ENCODE data around the gene DNAH10.
A peak's percentile ranks its signal among the peaks of the same experiment; 100 is the strongest.
"Not testable (repeated sequence)": the region's sequence is repeated elsewhere in the genome, so short reads cannot be mapped to it uniquely, and the experiment has no call there.

Gene DNAH10

DNA sequence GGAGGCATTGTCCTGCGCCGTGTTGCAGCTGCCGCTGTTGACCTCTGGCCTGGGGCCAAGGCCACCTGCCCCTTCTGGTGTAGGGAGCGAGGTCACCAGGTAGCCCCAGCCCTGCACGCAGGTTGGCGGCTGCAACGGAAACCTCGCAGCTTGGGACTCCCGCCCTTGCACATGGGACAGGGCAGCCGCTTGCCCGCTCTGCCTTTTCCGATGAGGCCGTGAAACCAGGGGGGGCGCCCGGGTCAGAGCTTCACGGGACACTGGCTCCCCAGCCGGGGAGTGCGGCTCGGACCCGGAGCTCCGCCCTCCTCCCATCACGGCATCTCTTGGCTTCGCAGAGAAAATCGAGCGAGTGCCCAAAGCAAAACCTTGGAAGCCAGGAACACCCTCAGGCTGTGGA, 25.4 kb downstream of the DNAH10 start:
- no peaks in the 10 kb centered on the region; the same call in 1 of the 2 replicates for H3K9me3 ChIP-seq
- no peaks in the 10 kb centered on the region for H3K36me3 ChIP-seq (replicated peaks)
- no peaks in the 10 kb centered on the region for H3K4me1 ChIP-seq
- in situ Hi-C loops (cut with MboI; ENCODE audit: low sequenced_read_pairs) = no loop called here
- DNase-seq (ENCODE audit: low spot score in 2 of 2) = no peak
- H3K4me3 ChIP-seq = no peak overlapping the region
- peaks cover 6% of the 10 kb centered on the region; the same call in 1 of the 2 replicates for H3K27me3 ChIP-seq (ENCODE audit: low read depth)

DNA sequence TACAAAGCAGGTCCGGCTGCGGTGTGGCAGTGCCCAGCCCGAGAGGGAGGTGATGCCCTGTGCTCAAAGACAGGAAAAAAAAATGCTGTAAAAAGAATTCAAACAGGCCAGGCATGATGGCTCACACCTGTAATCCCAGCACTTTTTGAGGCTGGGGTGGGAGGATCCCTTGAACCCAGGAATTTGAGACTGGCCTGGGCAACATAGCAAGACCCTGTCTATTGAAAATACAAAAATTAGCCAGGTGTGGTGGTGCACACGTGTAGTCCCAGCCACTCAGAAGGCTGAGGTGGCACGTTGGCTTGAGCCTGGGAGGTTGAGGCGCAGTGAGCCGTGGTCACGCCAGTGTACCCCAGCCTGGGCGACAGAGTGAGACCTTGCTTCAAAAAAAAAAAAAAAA, 26.4 kb downstream of the DNAH10 start:
- DNase-seq (ENCODE audit: low spot score in 2 of 2) = no peak
- in situ Hi-C loops (cut with MboI; ENCODE audit: low sequenced_read_pairs) = no loop called here
- Histone ChIP-seq H3K4me3 (no peak overlapping the region), H3K36me3 (replicated peaks) (no peaks in the 10 kb centered on the region), H3K4me1 (no peaks in the 10 kb centered on the region), H3K9me3 (no peaks in the 10 kb centered on the region; the same call in 1 of the 2 replicates), H3K27me3 (ENCODE audit: low read depth) (peaks cover 6% of the 10 kb centered on the region; the same call in 1 of the 2 replicates)

DNA sequence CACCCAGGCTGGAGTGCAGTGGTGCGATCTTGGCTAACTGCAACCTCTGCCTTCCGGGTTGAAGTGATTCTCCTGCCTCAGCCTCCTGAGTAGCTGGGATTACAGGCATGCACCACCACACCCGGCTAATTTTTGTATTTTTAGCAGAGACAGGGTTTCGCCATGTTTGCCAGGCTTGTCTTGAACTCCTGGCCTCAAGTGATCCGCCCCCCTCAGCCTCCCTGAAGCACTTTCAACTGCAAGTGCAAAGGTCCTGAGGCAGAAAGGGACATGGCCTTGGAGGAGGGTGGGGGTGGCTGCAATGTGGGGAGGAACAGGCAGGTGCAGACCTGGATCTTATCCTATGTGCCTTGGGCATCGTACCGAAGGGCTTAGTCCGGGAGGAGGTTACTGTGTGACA, 27.3 kb downstream of the DNAH10 start:
- H3K4me1 ChIP-seq; in situ Hi-C loops (cut with MboI; ENCODE audit: low sequenced_read_pairs); H3K36me3 ChIP-seq (replicated peaks); H3K9me3 ChIP-seq; DNase-seq (ENCODE audit: low spot score in 2 of 2); H3K4me3 ChIP-seq; H3K27me3 ChIP-seq (ENCODE audit: low read depth): not testable (repeated sequence)

DNA sequence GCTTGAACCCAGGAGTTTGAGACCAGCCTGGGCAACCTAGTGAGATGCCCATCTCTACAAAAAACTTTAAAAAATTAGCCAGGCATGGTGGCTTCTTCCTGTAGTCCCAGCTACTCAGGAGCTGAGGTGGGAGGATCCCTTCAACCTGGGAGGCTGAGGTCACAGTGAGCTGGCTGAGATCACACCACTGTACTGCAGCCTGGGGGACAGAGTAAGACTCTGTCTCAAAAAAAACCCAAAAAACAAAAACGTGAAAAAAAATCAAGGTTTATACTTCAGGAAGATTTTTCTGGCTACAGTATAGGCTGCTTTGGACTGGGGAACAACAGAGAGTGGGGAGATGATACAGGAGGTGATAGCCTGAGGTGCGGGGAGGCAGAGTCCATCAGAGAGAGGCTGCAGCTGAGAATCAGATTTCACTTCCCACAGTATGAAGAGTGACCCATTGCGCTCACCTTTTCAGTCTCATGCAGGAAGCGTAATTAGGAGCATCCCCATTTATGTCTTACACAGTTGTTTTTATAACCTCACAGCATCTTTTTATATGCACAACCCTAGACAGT, 28.9 kb downstream of the DNAH10 start:
- H3K4me3 ChIP-seq = no peak overlapping the region
- H3K4me1 ChIP-seq = peaks cover 8% of the 10 kb centered on the region; the same call in 1 of the 2 replicates
- H3K36me3 ChIP-seq (replicated peaks) = no peaks in the 10 kb centered on the region
- H3K27me3 ChIP-seq (ENCODE audit: low read depth) = no peaks in the 10 kb centered on the region
- in situ Hi-C loops (cut with MboI; ENCODE audit: low sequenced_read_pairs) = no loop called here
- H3K9me3 ChIP-seq = no peaks in the 10 kb centered on the region; the same call in 1 of the 2 replicates
- no peak for DNase-seq (ENCODE audit: low spot score in 2 of 2)

DNA sequence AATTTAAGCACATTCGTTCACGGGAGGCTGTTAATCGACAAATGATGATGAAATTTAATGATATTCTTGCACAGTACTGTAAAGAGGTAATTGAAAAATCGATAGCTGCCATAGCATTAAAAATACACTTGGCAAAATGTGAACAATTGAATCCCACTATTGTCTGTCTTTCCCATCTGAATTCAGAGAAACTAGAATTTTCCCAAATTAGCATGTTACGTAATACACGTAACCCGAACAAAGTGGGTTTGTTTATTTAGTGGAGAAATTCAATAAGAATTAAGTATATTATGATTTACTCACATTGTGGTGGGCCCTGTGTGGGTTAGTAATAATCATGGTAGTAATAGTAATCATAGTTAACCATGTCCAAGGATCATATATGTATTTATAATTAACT, 31.9 kb downstream of the DNAH10 start:
- Histone ChIP-seq H3K27me3 (ENCODE audit: low read depth) (no peaks in the 10 kb centered on the region), H3K4me1 (peaks cover 8% of the 10 kb centered on the region; the same call in 1 of the 2 replicates), H3K4me3 (no peak overlapping the region), H3K36me3 (replicated peaks) (no peaks in the 10 kb centered on the region), H3K9me3 (no peaks in the 10 kb centered on the region; the same call in 1 of the 2 replicates)
- no peak for DNase-seq (ENCODE audit: low spot score in 2 of 2)
- in situ Hi-C loops (cut with MboI; ENCODE audit: low sequenced_read_pairs) = no loop called here

DNA sequence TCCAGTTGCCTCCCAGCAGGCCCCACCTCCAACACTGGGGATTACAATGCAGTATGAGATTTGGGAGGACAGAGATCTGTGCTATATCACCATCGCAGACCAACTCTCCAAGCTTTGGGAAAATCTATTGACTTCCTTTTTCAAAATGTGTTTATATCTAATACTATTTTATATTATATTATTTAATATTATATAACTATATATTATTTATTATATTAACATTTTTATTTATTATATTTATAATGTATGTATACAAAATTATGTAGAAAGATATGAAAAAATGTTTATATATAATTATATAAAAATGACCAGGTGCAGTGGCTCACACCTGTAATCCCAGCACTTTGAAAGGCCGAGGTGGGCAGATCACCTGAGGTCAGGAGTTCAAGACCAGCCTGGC, 36.4 kb downstream of the DNAH10 start:
- H3K9me3 ChIP-seq = no peaks in the 10 kb centered on the region
- no peak overlapping the region for H3K4me3 ChIP-seq
- no peak for DNase-seq (ENCODE audit: low spot score in 2 of 2)
- H3K36me3 ChIP-seq (replicated peaks) = no peaks in the 10 kb centered on the region
- in situ Hi-C loops (cut with MboI; ENCODE audit: low sequenced_read_pairs) = no loop called here
- H3K4me1 ChIP-seq = peaks cover 8% of the 10 kb centered on the region; the same call in 1 of the 2 replicates
- no peaks in the 10 kb centered on the region for H3K27me3 ChIP-seq (ENCODE audit: low read depth)

DNA sequence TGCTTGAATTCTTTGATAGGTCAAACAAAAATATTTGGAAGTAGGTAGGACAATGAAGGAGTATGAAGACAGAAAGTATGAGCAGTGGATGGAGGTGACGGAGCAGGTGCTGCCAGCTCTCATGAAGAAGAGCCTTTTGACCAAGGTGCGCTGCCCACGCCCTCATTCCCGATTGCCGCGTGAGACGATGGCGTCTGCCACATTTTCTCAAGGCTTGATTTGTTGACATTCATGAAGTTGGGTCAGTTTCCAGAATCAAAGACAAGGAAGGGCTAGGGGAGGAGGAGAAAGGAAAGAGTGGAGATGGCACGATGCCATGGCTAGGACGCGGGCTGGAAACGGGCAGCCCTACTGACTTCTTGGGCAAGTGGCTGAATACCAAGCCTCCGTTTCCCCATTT, 37.1 kb downstream of the DNAH10 start:
- in situ Hi-C loops (cut with MboI; ENCODE audit: low sequenced_read_pairs) = no loop called here
- no peak for DNase-seq (ENCODE audit: low spot score in 2 of 2)
- Histone ChIP-seq H3K27me3 (ENCODE audit: low read depth) (no peaks in the 10 kb centered on the region), H3K36me3 (replicated peaks) (no peaks in the 10 kb centered on the region), H3K9me3 (no peaks in the 10 kb centered on the region), H3K4me1 (peaks cover 8% of the 10 kb centered on the region; the same call in 1 of the 2 replicates), H3K4me3 (no peak overlapping the region)

DNA sequence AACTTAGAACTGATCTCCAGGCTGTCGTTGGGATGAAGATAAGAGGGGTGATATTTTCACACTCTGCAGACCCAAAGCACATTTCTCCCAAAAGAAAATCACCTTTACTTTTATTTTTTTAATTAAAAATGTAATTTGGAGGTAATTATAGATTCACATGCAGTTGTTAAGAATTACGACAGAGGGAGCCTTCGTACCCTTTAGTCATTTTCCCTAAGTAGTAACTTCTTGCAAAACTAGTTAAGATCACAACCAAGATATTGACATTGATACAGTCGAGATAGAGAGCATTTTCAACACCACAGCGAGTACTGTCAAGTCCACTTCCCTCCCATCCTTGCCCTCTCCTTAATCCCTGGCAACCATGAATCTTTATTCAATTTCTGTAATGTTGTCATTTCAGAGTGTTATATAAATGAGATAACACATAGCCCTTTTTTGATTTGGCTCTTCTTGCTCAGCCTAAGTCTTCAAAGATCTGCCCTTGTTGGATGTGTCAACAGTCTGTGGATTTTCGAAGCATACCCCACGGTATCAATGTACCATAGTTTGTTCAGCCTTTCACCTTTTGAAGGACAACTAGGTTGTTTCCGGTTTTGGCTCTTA, 39.6 kb downstream of the DNAH10 start:
- DNase-seq (ENCODE audit: low spot score in 2 of 2) = no peak
- in situ Hi-C loops (cut with MboI; ENCODE audit: low sequenced_read_pairs) = no loop called here
- no peak overlapping the region for H3K4me3 ChIP-seq
- H3K9me3 ChIP-seq = no peaks in the 10 kb centered on the region
- no peaks in the 10 kb centered on the region for H3K27me3 ChIP-seq (ENCODE audit: low read depth)
- H3K36me3 ChIP-seq (replicated peaks) = no peaks in the 10 kb centered on the region
- H3K4me1 ChIP-seq = no peaks in the 10 kb centered on the region

DNA sequence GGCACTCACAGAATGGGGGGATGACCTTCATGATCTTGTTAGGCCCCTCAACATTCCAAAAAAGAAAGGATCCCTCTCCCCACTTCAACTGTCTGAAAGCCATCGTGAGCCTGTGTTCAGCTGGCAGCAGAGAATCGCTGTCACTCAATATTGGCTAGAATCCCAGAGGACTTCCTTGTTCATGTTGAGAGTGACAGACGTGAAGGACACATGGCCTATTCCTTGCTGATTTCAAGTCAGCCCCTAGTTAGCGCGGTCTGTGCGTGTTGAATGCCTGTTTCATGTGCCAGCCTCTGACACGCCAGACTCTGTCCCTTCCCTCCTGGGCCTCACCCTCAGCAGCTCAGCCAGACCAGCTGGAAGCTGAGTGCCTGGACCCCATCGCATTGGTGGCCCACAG, 43.1 kb downstream of the DNAH10 start:
- Histone ChIP-seq H3K4me1 (no peaks in the 10 kb centered on the region), H3K4me3 (no peak overlapping the region), H3K27me3 (ENCODE audit: low read depth) (no peaks in the 10 kb centered on the region), H3K36me3 (replicated peaks) (no peaks in the 10 kb centered on the region), H3K9me3 (no peaks in the 10 kb centered on the region)
- in situ Hi-C loops (cut with MboI; ENCODE audit: low sequenced_read_pairs) = loop anchor here (5.0 kb wide), 1 partner anchor 222 kb away; no protein-coding TSS in a partner anchor
- DNase-seq (ENCODE audit: low spot score in 2 of 2) = no peak

DNA sequence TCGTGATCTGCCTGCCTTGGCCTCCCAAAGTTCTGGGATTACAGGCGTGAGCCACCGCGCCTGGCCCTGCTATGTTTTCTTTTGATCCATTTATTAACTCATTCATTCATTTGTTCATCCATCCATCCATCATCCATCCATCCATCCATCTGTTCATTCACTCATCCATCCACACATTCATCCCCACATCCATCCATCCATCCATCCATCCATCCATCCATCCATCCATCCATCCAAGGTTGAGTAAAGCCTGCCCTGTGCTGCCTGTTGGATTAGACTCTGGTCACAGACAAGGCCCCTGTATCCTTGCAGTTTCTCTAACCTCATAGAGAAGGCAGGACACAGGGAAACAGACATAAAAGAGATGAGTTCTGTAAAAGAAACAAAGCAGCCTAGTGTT, 44.9 kb downstream of the DNAH10 start:
- H3K27me3 ChIP-seq (ENCODE audit: low read depth) = no peaks in the 10 kb centered on the region
- DNase-seq (ENCODE audit: low spot score in 2 of 2) = no peak
- H3K9me3 ChIP-seq = no peaks in the 10 kb centered on the region
- no peaks in the 10 kb centered on the region for H3K36me3 ChIP-seq (replicated peaks)
- in situ Hi-C loops (cut with MboI; ENCODE audit: low sequenced_read_pairs) = loop anchor here (5.0 kb wide), 1 partner anchor 220 kb away; no protein-coding TSS in a partner anchor
- no peaks in the 10 kb centered on the region for H3K4me1 ChIP-seq
- H3K4me3 ChIP-seq = no peak overlapping the region

DNA sequence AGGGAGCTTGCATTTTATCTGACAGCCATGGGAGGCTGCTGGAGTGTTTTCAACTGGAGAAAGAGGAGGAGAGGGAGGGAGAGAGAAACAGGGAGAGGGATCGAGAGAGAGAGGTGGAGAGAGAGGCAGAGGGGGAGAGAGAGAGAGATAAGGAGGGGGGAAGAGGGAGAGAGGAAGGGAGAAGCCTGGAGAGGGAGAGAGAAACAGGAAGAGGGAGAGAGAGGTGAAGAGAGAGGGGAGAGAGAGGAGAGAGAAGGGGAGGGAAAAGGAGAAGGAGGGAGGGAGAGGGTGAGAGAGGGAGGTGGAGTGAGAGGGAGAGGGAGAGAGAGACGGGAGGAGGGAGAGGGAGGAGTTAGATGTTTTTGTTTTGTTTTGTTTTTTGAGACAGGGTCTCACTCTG, 45.6 kb downstream of the DNAH10 start:
- DNase-seq (ENCODE audit: low spot score in 2 of 2) = no peak
- Histone ChIP-seq H3K27me3 (ENCODE audit: low read depth) (no peaks in the 10 kb centered on the region), H3K4me1 (no peaks in the 10 kb centered on the region), H3K4me3 (no peak overlapping the region), H3K9me3 (no peaks in the 10 kb centered on the region), H3K36me3 (replicated peaks) (no peaks in the 10 kb centered on the region)
- in situ Hi-C loops (cut with MboI; ENCODE audit: low sequenced_read_pairs) = loop anchor here (5.0 kb wide), 1 partner anchor 220 kb away; no protein-coding TSS in a partner anchor

DNA sequence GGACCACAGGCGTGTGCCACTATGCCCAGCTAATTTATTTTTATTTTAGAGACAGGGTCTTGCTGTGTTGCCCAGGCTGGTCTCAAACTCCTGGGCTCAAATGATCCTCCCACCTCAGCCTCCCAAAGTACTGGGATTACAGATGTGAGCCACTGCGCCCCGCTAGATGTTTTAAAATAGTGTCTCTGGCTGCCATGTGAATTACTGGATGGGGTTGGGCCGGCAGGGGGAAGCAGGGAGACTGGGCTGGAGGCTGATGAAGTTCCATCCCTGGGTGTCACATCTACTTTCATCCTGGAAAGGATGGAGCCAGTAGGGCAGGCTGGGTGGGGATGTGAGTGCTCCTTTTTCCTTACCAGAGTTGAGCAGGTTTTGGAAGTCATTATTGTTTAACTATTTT, 46.1 kb downstream of the DNAH10 start:
- in situ Hi-C loops (cut with MboI; ENCODE audit: low sequenced_read_pairs) = loop anchor here (5.0 kb wide), 1 partner anchor 219 kb away; no protein-coding TSS in a partner anchor
- peak in 1 of 2 experiments; percentile 24 for DNase-seq (ENCODE audit: low spot score in 2 of 2)
- Histone ChIP-seq H3K4me3 (no peak overlapping the region), H3K9me3 (no peaks in the 10 kb centered on the region), H3K4me1 (no peaks in the 10 kb centered on the region), H3K27me3 (ENCODE audit: low read depth) (no peaks in the 10 kb centered on the region), H3K36me3 (replicated peaks) (no peaks in the 10 kb centered on the region)

DNA sequence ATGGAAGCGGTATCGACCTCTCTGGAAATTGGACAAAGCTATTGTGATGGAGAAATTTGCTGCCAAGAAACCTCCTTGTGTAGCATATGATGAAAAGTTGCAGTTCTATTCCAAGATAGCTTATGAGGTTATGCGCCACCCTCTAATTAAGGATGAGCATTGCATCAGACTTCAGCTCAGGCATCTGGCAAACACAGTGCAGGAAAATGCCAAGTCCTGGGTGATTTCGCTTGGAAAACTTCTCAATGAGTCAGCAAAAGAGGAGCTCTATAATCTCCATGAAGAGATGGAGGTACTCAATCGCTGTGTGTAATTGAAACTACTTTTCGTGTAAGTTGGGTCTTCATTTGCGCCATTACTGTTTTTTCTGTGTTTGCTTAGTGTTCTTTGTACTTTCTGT, 51.2 kb downstream of the DNAH10 start:
- no peaks in the 10 kb centered on the region for H3K4me1 ChIP-seq
- H3K4me3 ChIP-seq = no peak overlapping the region
- H3K9me3 ChIP-seq = no peaks in the 10 kb centered on the region
- in situ Hi-C loops (cut with MboI; ENCODE audit: low sequenced_read_pairs) = no loop called here
- no peaks in the 10 kb centered on the region; the same call in 1 of the 2 replicates for H3K27me3 ChIP-seq (ENCODE audit: low read depth)
- H3K36me3 ChIP-seq (replicated peaks) = no peaks in the 10 kb centered on the region
- DNase-seq (ENCODE audit: low spot score in 2 of 2) = no peak

DNA sequence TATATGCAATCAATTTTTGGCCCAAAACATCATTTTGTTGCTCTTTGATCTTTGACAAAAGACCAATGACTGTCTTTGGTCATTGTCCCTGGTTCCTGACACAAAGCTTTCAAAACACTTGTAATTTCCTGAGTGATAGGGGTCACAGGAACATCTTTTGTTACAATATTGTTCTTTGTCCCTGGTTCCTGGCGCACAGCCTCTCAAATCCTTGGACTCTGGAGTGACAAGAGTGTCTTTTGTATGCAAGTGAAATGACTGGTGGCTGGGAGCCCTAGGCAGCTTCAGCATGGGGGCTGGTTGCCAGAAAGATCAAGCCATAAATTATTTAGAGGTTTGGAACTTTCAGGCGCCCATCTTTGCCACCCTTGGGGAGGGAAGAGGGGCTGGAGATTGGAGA, 53.9 kb downstream of the DNAH10 start:
- Histone ChIP-seq H3K36me3 (replicated peaks) (no peaks in the 10 kb centered on the region), H3K4me1 (no peaks in the 10 kb centered on the region), H3K4me3 (no peak overlapping the region), H3K9me3 (no peaks in the 10 kb centered on the region), H3K27me3 (ENCODE audit: low read depth) (peaks cover 3% of the 10 kb centered on the region; the same call in 1 of the 2 replicates)
- DNase-seq (ENCODE audit: low spot score in 2 of 2) = no peak
- in situ Hi-C loops (cut with MboI; ENCODE audit: low sequenced_read_pairs) = no loop called here

Measured in HAP-1 (cell line).